WTC11 (cell line): ENCODE data around the gene APOL2. TPM values are rescaled to one million over a fixed set of nuclear protein-coding genes. Genes with fewer than 3 reads are reported as not detected.

ENCODE experiments used
- ATAC-seq: fragments of 200-7000 bp; cut with Tn5 transposase; 2 replicates; pipeline ENCODE4 v1.10.0; 2021; ENCODE audit warnings: mild to moderate bottlenecking, moderate library complexity
- CTCF ChIA-PET: fragments of 300-600 bp; sonication (Branson Sonifier 250); formaldehyde crosslinking; loops from one replicate; lab custom pipeline; 2021; ENCODE audit warnings: antibody characterized with exemption; lab: Charles Lee
- POLR2A ChIA-PET: fragments of 350-600 bp; sonication (Branson Sonifier 250); formaldehyde crosslinking; loops from one replicate; lab custom pipeline; 2021; ENCODE audit warnings: antibody characterized with exemption; lab: Charles Lee
- DNase-seq: peaks from one replicate; pipeline ENCODE4 v3.0.0; 2021; ENCODE audit warnings: low spot score
- H3K27ac Mint-ChIP-seq: 2 replicates; pipeline ENCODE4 v1.8.0; 2021; ENCODE audit warnings: mixed read lengths
- H3K27me3 Mint-ChIP-seq: 2 replicates; pipeline ENCODE4 v1.8.0; 2021; ENCODE audit warnings: low read depth, mild to moderate bottlenecking, moderate library complexity, mixed read lengths
- H3K36me3 Mint-ChIP-seq: 2 replicates; pipeline ENCODE4 v1.8.0; 2021; ENCODE audit warnings: mixed read lengths
- H3K4me1 Mint-ChIP-seq: 2 replicates; pipeline ENCODE4 v1.8.0; 2022; ENCODE audit warnings: mixed read lengths
- H3K4me3 Mint-ChIP-seq: 2 replicates; pipeline ENCODE4 v1.8.0; 2021; ENCODE audit warnings: mild to moderate bottlenecking, moderate library complexity, mixed read lengths
- H3K9me3 Mint-ChIP-seq: 2 replicates; pipeline ENCODE4 v1.8.0; 2021; ENCODE audit warnings: mixed read lengths
- AR ChIP-seq: fragments of 250-450 bp; sonication (Bioruptor Pico); IDR thresholded peaks from 2 replicates; pipeline ENCODE4 v1.9.0; 2021; ENCODE audit warnings: mild to moderate bottlenecking
- E2F5 ChIP-seq: sonication (generic); formaldehyde crosslinking; IDR thresholded peaks from 2 replicates; pipeline ENCODE4 v1.8.1; 2022; ENCODE audit warnings: mild to moderate bottlenecking, moderate library complexity, missing genetic modification reagents
- EMX1 ChIP-seq: fragments of 250-450 bp; sonication (Bioruptor Pico); IDR thresholded peaks from 2 replicates; pipeline ENCODE4 v1.8.0; 2021; ENCODE audit warnings: mild to moderate bottlenecking
- ESRRA ChIP-seq: sonication (generic); formaldehyde crosslinking; IDR thresholded peaks from 2 replicates; pipeline ENCODE4 v1.8.1; 2022; ENCODE audit warnings: mild to moderate bottlenecking, missing genetic modification reagents, borderline replicate concordance
- FOXJ3 ChIP-seq: sonication (generic); formaldehyde crosslinking; IDR thresholded peaks from 2 replicates; pipeline ENCODE4 v1.9.0; 2021; ENCODE audit warnings: missing genetic modification reagents, mild to moderate bottlenecking, borderline replicate concordance
- GTF2I ChIP-seq: fragments of 250-450 bp; sonication (Bioruptor Pico); conservative IDR thresholded peaks from 2 replicates; pipeline ENCODE4 v1.4.0; 2021; ENCODE audit warnings: mild to moderate bottlenecking
- JAZF1 ChIP-seq: fragments of 250-450 bp; sonication (Bioruptor Pico); IDR thresholded peaks from 2 replicates; pipeline ENCODE4 v1.9.0; 2021; ENCODE audit warnings: moderate library complexity, mild to moderate bottlenecking, inconsistent platforms
- KAT7 ChIP-seq: sonication (generic); formaldehyde crosslinking; IDR thresholded peaks from 2 replicates; pipeline ENCODE4 v1.8.1; 2023; ENCODE audit warnings: missing genetic modification reagents, mild to moderate bottlenecking, borderline replicate concordance
- PREB ChIP-seq: sonication (generic); formaldehyde crosslinking; IDR thresholded peaks from 2 replicates; pipeline ENCODE4 v1.8.1; 2022; ENCODE audit warnings: mild to moderate bottlenecking, missing genetic modification reagents, moderate library complexity, borderline replicate concordance
- SMAD3 ChIP-seq: sonication (generic); formaldehyde crosslinking; IDR thresholded peaks from 2 replicates; pipeline ENCODE4 v1.8.0; 2022; ENCODE audit warnings: missing genetic modification reagents, mild to moderate bottlenecking, borderline replicate concordance
- ZMAT4 ChIP-seq: fragments of 250-450 bp; sonication (Bioruptor Pico); IDR thresholded peaks from 2 replicates; pipeline ENCODE4 v1.9.0; 2021; ENCODE audit warnings: mild to moderate bottlenecking
- ZNF121 ChIP-seq: sonication (generic); formaldehyde crosslinking; IDR thresholded peaks from 2 replicates; pipeline ENCODE4 v1.8.0; 2023; ENCODE audit warnings: missing genetic modification reagents
- ZNF219 ChIP-seq: sonication (generic); formaldehyde crosslinking; IDR thresholded peaks from 2 replicates; pipeline ENCODE4 v1.8.0; 2023; ENCODE audit warnings: missing genetic modification reagents, mild to moderate bottlenecking, borderline replicate concordance
- ZNF396 ChIP-seq: fragments of 250-450 bp; sonication (Bioruptor Pico); IDR thresholded peaks from 2 replicates; pipeline ENCODE4 v1.8.0; 2021; ENCODE audit warnings: mild to moderate bottlenecking, moderate library complexity, borderline replicate concordance
- ZNF423 ChIP-seq: fragments of 250-450 bp; sonication (Bioruptor Pico); IDR thresholded peaks from 2 replicates; pipeline ENCODE4 v2.1.2; 2022; ENCODE audit warnings: mild to moderate bottlenecking, moderate library complexity
- ZNF425 ChIP-seq: fragments of 250-450 bp; sonication (Bioruptor Pico); conservative IDR thresholded peaks from 2 replicates; pipeline ENCODE4 v1.9.0; 2021; ENCODE audit warnings: mild to moderate bottlenecking
- ZNF532 ChIP-seq: fragments of 250-450 bp; sonication (Bioruptor Pico); IDR thresholded peaks from 2 replicates; pipeline ENCODE4 v1.9.0; 2021; ENCODE audit warnings: mild to moderate bottlenecking, borderline replicate concordance
- ZNF671 ChIP-seq: fragments of 250-450 bp; sonication (Bioruptor Pico); IDR thresholded peaks from 2 replicates; pipeline ENCODE4 v1.8.0; 2021; ENCODE audit warnings: mild to moderate bottlenecking
- total RNA-seq: library from RNA; stranded (reverse); gene quantifications from 3 replicates; pipeline ENCODE4 v1.2.3, GENCODE V29; 2021

APOL2 gene
- total RNA-seq, 1 experiment from 2014 or later, result 11.2 TPM

- DNase-seq, result no peak
- Mint-ChIP-seq H3K9me3 (no peaks in the 10 kb centered on the region), H3K27ac (no peak overlapping the region), H3K4me3 (no peak overlapping the region), H3K36me3 (peaks cover 14% of the 10 kb centered on the region), H3K27me3 (no peaks in the 10 kb centered on the region), H3K4me1 (peaks cover 12% of the 10 kb centered on the region)
- TF ChIP-seq FOXJ3, result no peak
- no peak for TF ChIP-seq ZNF425
- no peak for TF ChIP-seq JAZF1 (CRISPR knock-in tag)
- TF ChIP-seq ZNF532 (CRISPR knock-in tag), result no peak
- TF ChIP-seq KAT7 (CRISPR knock-in tag), result no peak
- no peak for TF ChIP-seq ZNF423 (CRISPR knock-in tag)
- TF ChIP-seq ESRRA (CRISPR knock-in tag), result no peak
- TF ChIP-seq GTF2I (CRISPR knock-in tag), result no peak
- TF ChIP-seq E2F5, result no peak
- TF ChIP-seq ZMAT4, result no peak
- no peak for ATAC-seq
- CTCF ChIA-PET, result interaction anchor here (0.6 to 2.1 kb wide), 3 partner anchors 11 to 169 kb away, joined by 4 to 11 read pairs (median 5); partner anchors contain the start of gene APOL2
- POLR2A ChIA-PET, result interaction anchor here (0.7 kb wide), 1 partner anchor 10 kb away, joined by 9 read pairs; no protein-coding TSS in a partner anchor
These were observed 11.5 kb downstream of the APOL2 start for GRCh38 chr22:36227806-36228205.

- ChIA-PET CTCF (interaction anchor here (0.7 to 2.1 kb wide), 3 partner anchors 12 to 79 kb away, joined by 4 to 11 read pairs (median 5); partner anchors contain the start of gene APOL2), POLR2A (interaction anchor here (0.7 kb wide), 1 partner anchor 9 kb away, joined by 9 read pairs; no protein-coding TSS in a partner anchor)
- no peak overlapping the region for H3K4me3 Mint-ChIP-seq
- H3K27me3 Mint-ChIP-seq, result no peaks in the 10 kb centered on the region
- no peaks in the 10 kb centered on the region for H3K9me3 Mint-ChIP-seq
- H3K36me3 Mint-ChIP-seq, result peaks cover 14% of the 10 kb centered on the region
- no peak overlapping the region for H3K27ac Mint-ChIP-seq
- ATAC-seq (no peak), DNase-seq (no peak)
- TF ChIP-seq AR (CRISPR knock-in tag) (no peak), EMX1 (no peak), SMAD3 (CRISPR knock-in tag) (no peak), ZNF121 (no peak), ZNF671 (CRISPR knock-in tag) (no peak), PREB (no peak), ZNF219 (CRISPR knock-in tag) (no peak), ZNF396 (no peak)
- H3K4me1 Mint-ChIP-seq, result peaks cover 15% of the 10 kb centered on the region
These were observed 11.9 kb downstream of the APOL2 start for GRCh38 chr22:36227396-36227795.
